SIG-M5 treated with dmso at 0.1 percent for 504 hours (cell line): ENCODE results near the gene LIN9.
"Not testable (repeated sequence)": the region's sequence is repeated elsewhere in the genome, so short reads cannot be mapped to it uniquely, and the experiment has no call there.

Experiments used
- DNase-seq: peaks from one replicate; lab custom pipeline; 2025; ENCODE audit not compliant: unreplicated experiment; lab: John Stamatoyannopoulos, UW

Gene LIN9

GRCh38 chr1:226216056-226216455 is 92.9 kb downstream of the LIN9 start:
- DNase-seq, result no peak

DNA sequence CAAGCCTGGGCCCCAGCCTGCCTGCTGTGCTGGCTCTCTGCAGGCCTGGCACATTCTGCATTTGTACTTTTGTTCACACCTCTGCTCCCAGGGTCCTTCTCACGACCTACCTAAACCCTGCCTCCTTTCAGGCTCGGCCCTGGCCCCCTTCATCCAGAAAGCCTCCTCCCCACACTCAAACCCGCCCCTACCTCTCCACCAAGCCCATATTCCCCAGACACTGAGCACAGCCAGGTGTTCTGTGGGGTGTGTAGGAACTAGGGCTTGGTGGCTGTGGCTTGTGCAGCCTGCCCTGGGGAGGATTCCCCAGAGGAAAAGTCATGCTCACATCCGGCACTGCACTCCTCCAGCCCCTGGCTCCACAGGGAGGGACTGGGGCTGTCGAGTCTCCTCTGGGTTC is 93.7 kb downstream of the LIN9 start:
- no peak for DNase-seq

DNA sequence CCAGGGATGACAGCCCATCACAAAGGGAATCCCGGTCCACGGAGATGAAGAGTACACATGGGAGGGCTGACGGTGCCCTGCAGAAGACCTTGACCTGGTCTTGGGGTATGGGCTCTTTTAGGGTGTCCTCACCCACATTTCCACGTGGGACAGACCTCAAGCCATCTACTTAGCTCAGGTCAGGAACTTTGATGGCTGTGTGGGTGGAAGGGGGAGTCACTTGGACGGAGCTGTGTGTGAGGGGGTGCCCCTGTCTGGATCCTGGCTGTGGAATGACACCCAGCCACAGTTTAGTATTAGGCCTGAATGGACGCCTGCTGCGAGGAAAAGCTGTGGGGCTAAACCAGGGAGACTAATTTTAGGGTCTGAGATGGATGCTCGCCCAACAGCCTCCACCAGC is 96.4 kb downstream of the LIN9 start:
- DNase-seq, result no peak

- no peak for DNase-seq
Observed at GRCh38 chr1:226211181-226211821, 97.7 kb downstream of the LIN9 start.

GRCh38 chr1:226210571-226211176 is 98.3 kb downstream of the LIN9 start:
- DNase-seq, result no peak

- no peak for DNase-seq
Observed at GRCh38 chr1:226209307-226210059, 99.5 kb downstream of the LIN9 start.

GRCh38 chr1:226207048-226207447 is 101.9 kb downstream of the LIN9 start:
- no peak for DNase-seq

GRCh38 chr1:226204198-226204597 is 104.8 kb downstream of the LIN9 start:
- DNase-seq, result no peak

- no peak for DNase-seq
Observed at GRCh38 chr1:226203655-226204054, 105.3 kb downstream of the LIN9 start.

DNA sequence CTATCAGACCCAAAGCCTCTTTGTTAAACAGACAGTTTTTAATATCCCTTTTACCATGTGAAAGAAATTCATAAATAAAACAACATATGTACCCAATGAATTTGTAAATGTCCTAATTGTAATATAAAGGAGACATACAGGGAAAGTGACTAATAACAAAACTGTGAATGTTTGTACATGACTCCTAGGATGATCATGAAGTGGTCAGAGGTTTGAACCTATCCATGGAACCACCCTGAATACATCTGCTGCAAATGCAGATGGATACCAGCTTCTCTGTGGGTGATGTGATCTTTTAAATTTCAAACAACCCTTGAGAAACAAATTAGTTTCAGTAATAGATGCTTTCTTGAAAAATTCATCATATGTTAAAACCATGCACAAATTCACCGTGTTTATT is 105.7 kb downstream of the LIN9 start:
- no peak for DNase-seq

DNA sequence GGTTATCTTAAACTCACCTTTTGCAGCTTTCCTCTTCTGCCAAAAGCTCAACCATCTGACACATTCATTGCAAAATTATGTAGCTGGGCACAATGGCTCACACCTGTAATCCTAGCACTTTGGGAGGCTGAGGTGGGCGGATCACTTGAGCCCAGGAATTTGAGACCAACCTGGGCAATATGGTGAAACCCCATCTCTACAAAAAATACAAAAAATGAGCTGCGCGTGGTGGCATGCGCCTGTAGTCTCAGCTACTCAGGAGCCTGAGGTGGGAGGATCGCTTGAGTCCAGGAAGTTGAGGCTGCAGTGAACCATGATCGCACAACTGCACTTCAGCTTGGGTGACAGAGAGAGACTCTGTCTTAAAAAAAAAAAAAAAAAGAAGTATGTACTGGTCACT is 106.3 kb downstream of the LIN9 start:
- not testable (repeated sequence) for DNase-seq

- no peak for DNase-seq
Observed at GRCh38 chr1:226202246-226202645, 106.7 kb downstream of the LIN9 start.

GRCh38 chr1:226201029-226201593 is 107.9 kb downstream of the LIN9 start:
- DNase-seq, result peak; percentile 24

GRCh38 chr1:226199971-226200370 is 109.0 kb downstream of the LIN9 start:
- peak; percentile 33 for DNase-seq

- no peak for DNase-seq
Observed at GRCh38 chr1:226195144-226195543, 113.8 kb downstream of the LIN9 start.

DNA sequence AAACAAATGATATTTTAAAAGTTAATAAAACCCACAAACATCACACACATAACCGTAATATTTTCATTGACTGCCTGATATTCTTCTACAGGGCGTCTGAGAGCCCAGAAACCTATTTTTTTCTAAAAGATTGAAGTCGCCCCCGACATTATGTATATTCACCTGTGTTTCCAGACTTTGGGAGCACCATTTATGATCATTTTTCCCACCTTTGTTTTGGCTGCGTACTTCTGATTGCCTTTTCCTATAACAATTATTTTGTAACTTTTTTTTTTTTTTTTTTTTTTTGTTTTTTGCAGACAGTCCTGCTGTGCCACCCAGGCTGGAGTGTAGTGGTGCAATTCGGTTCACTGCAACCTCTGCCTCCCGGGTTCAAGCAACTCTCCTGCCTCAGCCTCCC is 121.6 kb downstream of the LIN9 start:
- DNase-seq, result no peak

DNA sequence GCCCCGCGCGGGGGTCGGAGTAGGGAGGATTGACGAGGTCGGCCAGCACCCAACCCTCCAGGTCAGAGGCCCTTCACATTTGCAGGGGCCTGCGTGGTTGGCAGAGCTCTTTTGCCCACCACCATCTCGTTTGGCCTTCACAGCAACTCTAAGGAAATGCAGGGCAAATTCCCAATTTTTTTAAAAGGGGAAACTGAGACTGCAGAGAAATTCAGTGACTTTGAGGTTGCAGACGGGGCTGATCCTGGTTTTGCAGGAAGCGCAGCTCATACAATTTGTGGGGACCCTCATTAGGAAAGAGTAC is 122.0 kb downstream of the LIN9 start:
- DNase-seq, result no peak

GRCh38 chr1:226186124-226187018 is 122.6 kb downstream of the LIN9 start, which contains the start of gene ACBD3:
TSS of gene ACBD3 (minus strand) at chr1:226186741. CDS start at chr1:226186675, 66 bp downstream.
- peak; percentile 93 for DNase-seq

GRCh38 chr1:226185141-226186036 is 123.6 kb downstream of the LIN9 start:
- peak; percentile 42 for DNase-seq
